WERI-Rb-1 (cell line): ENCODE data around the gene ADORA3.

Experiments used
- DNase-seq: peaks from one replicate; pipeline ENCODE4 v3.0.0-alpha.2; 2020
- H3K27ac ChIP-seq: fragments of 250-450 bp; sonication (Bioruptor Pico); 2 replicates; pipeline ENCODE4 v1.5.1; 2020; ENCODE audit warnings: mild to moderate bottlenecking, moderate library complexity
- H3K27me3 ChIP-seq: fragments of 250-450 bp; sonication (Bioruptor Pico); 2 replicates; pipeline ENCODE4 v1.5.1; 2021; ENCODE audit warnings: mild to moderate bottlenecking, low read depth, moderate library complexity; ENCODE audit not compliant: insufficient read depth, severe bottlenecking
- H3K36me3 ChIP-seq: fragments of 250-450 bp; sonication (Bioruptor Pico); 2 replicates; pipeline ENCODE4 v1.5.1; 2020; ENCODE audit warnings: mild to moderate bottlenecking, moderate library complexity
- H3K4me3 ChIP-seq: 2 replicates; pipeline ENCODE4 v1.5.1; 2011; ENCODE audit warnings: low read depth, mild to moderate bottlenecking, control low read depth, low read length
- H3K9me3 ChIP-seq: fragments of 250-450 bp; sonication (Bioruptor Pico); 2 replicates; pipeline ENCODE4 v1.5.1; 2021; ENCODE audit warnings: mild to moderate bottlenecking, moderate library complexity; ENCODE audit not compliant: severe bottlenecking
- CTCF ChIP-seq: IDR thresholded peaks from 2 replicates; pipeline ENCODE4 v1.5.1; 2011; ENCODE audit warnings: low read depth, mild to moderate bottlenecking, control low read depth, inconsistent platforms, low read length

The ADORA3 gene

GRCh38 chr1:111505641-111506119 lies 2.2 kb upstream of the ADORA3 start:
- no peak overlapping the region for H3K27ac ChIP-seq
- DNase-seq: no peak
- no peaks in the 10 kb centered on the region for H3K36me3 ChIP-seq
- TF ChIP-seq CTCF: no peak
- no peak overlapping the region for H3K4me3 ChIP-seq
- no peaks in the 10 kb centered on the region for H3K9me3 ChIP-seq
- no peaks in the 10 kb centered on the region for H3K27me3 ChIP-seq

- no peak overlapping the region for H3K27ac ChIP-seq
- DNase-seq: no peak
Observed at GRCh38 chr1:111504097-111504496, 664 bp upstream of the ADORA3 start.

GRCh38 chr1:111501645-111502044 lies 1.8 kb downstream of the ADORA3 start:
- H3K27ac ChIP-seq: no peak overlapping the region
- no peak for TF ChIP-seq CTCF
- no peaks in the 10 kb centered on the region for H3K9me3 ChIP-seq
- no peaks in the 10 kb centered on the region for H3K36me3 ChIP-seq
- H3K4me3 ChIP-seq: no peak overlapping the region
- no peak for DNase-seq
- H3K27me3 ChIP-seq: no peaks in the 10 kb centered on the region

More at GRCh38 chr1:111504097-111504496, 664 bp upstream of the ADORA3 start:
- H3K4me3 ChIP-seq: no peak overlapping the region
- H3K36me3 ChIP-seq: no peaks in the 10 kb centered on the region
- no peaks in the 10 kb centered on the region for H3K9me3 ChIP-seq
- H3K27me3 ChIP-seq: no peaks in the 10 kb centered on the region
- no peak for TF ChIP-seq CTCF

- TF ChIP-seq CTCF: no peak
- DNase-seq: no peak
- no peaks in the 10 kb centered on the region for H3K9me3 ChIP-seq
- H3K36me3 ChIP-seq: no peaks in the 10 kb centered on the region
- no peak overlapping the region for H3K27ac ChIP-seq
- H3K27me3 ChIP-seq: no peaks in the 10 kb centered on the region
- no peak overlapping the region for H3K4me3 ChIP-seq
Observed at GRCh38 chr1:111499026-111499785, 4.2 kb downstream of the ADORA3 start.

GRCh38 chr1:111497592-111497991 lies 5.8 kb downstream of the ADORA3 start:
- Histone ChIP-seq H3K9me3 (no peaks in the 10 kb centered on the region), H3K27me3 (no peaks in the 10 kb centered on the region), H3K4me3 (no peak overlapping the region), H3K36me3 (no peaks in the 10 kb centered on the region), H3K27ac (no peak overlapping the region)
- DNase-seq: no peak
- TF ChIP-seq CTCF: no peak

GRCh38 chr1:111496398-111496797 lies 7.0 kb downstream of the ADORA3 start:
- no peak overlapping the region for H3K4me3 ChIP-seq
- DNase-seq: no peak
- no peak overlapping the region for H3K27ac ChIP-seq
- no peaks in the 10 kb centered on the region for H3K36me3 ChIP-seq
- TF ChIP-seq CTCF: no peak
- H3K27me3 ChIP-seq: no peaks in the 10 kb centered on the region
- no peaks in the 10 kb centered on the region for H3K9me3 ChIP-seq
